ENCODE measurements around the gene TTC27.

DNA sequence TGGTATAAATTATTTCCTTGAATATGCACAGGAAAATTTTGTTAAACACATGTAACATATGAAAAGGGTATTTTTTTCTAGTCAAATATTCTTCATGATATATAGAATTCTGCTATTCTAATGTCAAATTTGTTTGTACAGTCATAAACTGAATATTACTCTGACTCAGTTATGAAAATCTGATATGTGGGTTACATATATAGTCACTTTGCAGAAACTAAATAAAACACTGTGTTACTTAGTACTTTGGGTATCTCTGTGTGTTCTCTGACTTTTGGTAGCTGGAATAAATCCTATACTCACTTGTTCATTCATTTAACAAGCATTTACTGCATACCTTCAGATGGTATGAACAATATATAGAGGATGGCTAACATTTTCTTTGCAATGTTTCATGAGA is 159.4 kb downstream of the TTC27 start:
- TF ChIP-seq ZNF274 (IDR thresholded peaks at IDR 0.05; ENCODE audit: low read depth, low read length): no peak
- no peak for TF ChIP-seq YY1 (IDR thresholded peaks at IDR 0.05; ENCODE audit: insufficient read depth, insufficient read length)
- TF ChIP-seq SUZ12 (IDR thresholded peaks at IDR 0.05; ENCODE audit: extremely low read depth, insufficient read depth, insufficient read length): no peak

Data from NT2/D1 (cell line).